ENCODE results near the gene ARVCF. TPM values are rescaled to one million over a fixed set of nuclear protein-coding genes. Genes with fewer than 3 reads are reported as not detected.

Gene ARVCF
- total and polyA plus RNA-seq, 9 of the 15 experiments (the other 6 are each of a cell fraction or from before 2014, with no cell fraction given) = 0.03 to 97.4 (median 15.6) TPM

- no peak for TF ChIP-seq JUND (IDR thresholded peaks at IDR 0.05; ENCODE audit: borderline replicate concordance, low read depth, low read length)
- no peak for TF ChIP-seq JUND (tag; IDR thresholded peaks at IDR 0.05; ENCODE audit: borderline replicate concordance, low read depth, low read length)
- peak; percentile 63 for TF ChIP-seq CBFA2T2 (conservative IDR thresholded peaks at IDR 0.05)
- TF ChIP-seq VEZF1 (CRISPR knock-in tag; IDR thresholded peaks at IDR 0.05) = no peak
- TF ChIP-seq ZNF740 (CRISPR knock-in tag; IDR thresholded peaks at IDR 0.05) = no peak
- 0 out of 4 replicates have a peak, but pooled peaks of 1 of the 2 experiments have one; percentile 28 for TF ChIP-seq ZNF740 (tag; IDR thresholded peaks at IDR 0.05)
- TF ChIP-seq SP2 (IDR thresholded peaks at IDR 0.05; ENCODE audit: extremely low read depth, low read depth, low read length, poor library complexity, severe bottlenecking) = no peak
- no peak for TF ChIP-seq CEBPB (tag; IDR thresholded peaks at IDR 0.05)
- peak; percentile 94 for TF ChIP-seq THRB (CRISPR knock-in tag; conservative IDR thresholded peaks at IDR 0.05)
- TF ChIP-seq PHF20 (IDR thresholded peaks at IDR 0.05; ENCODE audit: partially characterized antibody) = peak; percentile 49
- TF ChIP-seq EHMT2 (IDR thresholded peaks at IDR 0.05) = peak; percentile 90
- no peak for TF ChIP-seq CBX2 (IDR thresholded peaks at IDR 0.05; ENCODE audit: insufficient read depth, low read length, poor library complexity, severe bottlenecking)
- TF ChIP-seq HLTF (IDR thresholded peaks at IDR 0.05) = 0 out of 2 replicates have a peak, but pooled peaks have one; percentile 49
- no peak for TF ChIP-seq ZNF384 (IDR thresholded peaks at IDR 0.05; ENCODE audit: low read depth, low read length)
- no peak for TF ChIP-seq AFF4 (CRISPR knock-in tag; IDR thresholded peaks at IDR 0.05)
- peak; percentile 86 for TF ChIP-seq HDGF (IDR thresholded peaks at IDR 0.05)
- no peak for TF ChIP-seq NR0B1 (IDR thresholded peaks at IDR 0.05; ENCODE audit: partially characterized antibody)
- no peak for TF ChIP-seq ZBED1 (IDR thresholded peaks at IDR 0.05)
- no peak for TF ChIP-seq ZKSCAN3 (CRISPR knock-in tag; IDR thresholded peaks at IDR 0.05)
- TF ChIP-seq DPF2 (IDR thresholded peaks at IDR 0.05) = 0 out of 2 replicates have a peak, but pooled peaks have one; percentile 39
Measured at GRCh38 chr22:19994851-19995610, 21.6 kb downstream of the ARVCF start (continued).

Measured in K562 (cell line).